Gastrocnemius medialis (tissue), 4 donors: Measurements from ENCODE around the gene CPNE5. TPM values are rescaled to one million over a fixed set of nuclear protein-coding genes. Genes with fewer than 3 reads are reported as not detected.

Experiments
- ATAC-seq, 2 donors: fragments of 150-250 bp; one replicate each; pipeline ENCODE4 v1.9.1; 2016
- DNase-seq, 2 donors: peaks; one replicate each; pipeline ENCODE4 v3.0.0-alpha.2; 2019
- H3K27ac ChIP-seq, 4 donors: fragments of 200-600 bp; sonication (generic); 1 replicate in 1 of 4; 2 replicates in 3 of 4; pipeline ENCODE4 v1.5.1; 2016 to 2018; ENCODE audit warnings: mild to moderate bottlenecking in 2 of 4, moderate library complexity in 1 of 4
- H3K27me3 ChIP-seq, 3 donors: fragments of 200-600 bp; sonication (generic) in 2 of 3; 1 replicate in 1 of 3; 2 replicates in 2 of 3; pipeline versions ENCODE4 v1.5.1 to v1.6.0; 2016 to 2019; ENCODE audit warnings: mild to moderate bottlenecking in 1 of 3, moderate library complexity in 1 of 3
- H3K36me3 ChIP-seq, 2 donors: fragments of 200-600 bp; sonication (generic) in 1 of 2; one replicate each; pipeline ENCODE4 v1.5.1; 2017 to 2018
- H3K4me1 ChIP-seq, 2 donors: fragments of 200-600 bp; sonication (generic) in 1 of 2; one replicate each; pipeline ENCODE4 v1.5.1; 2016 to 2017; ENCODE audit warnings: mild to moderate bottlenecking in 2 of 2
- H3K4me3 ChIP-seq, 4 donors: fragments of 200-600 bp; sonication (generic) in 3 of 4; 1 replicate in 1 of 4; 2 replicates in 3 of 4; pipeline ENCODE4 v1.5.1; 2016 to 2019; ENCODE audit warnings: mild to moderate bottlenecking in 2 of 4
- H3K9me3 ChIP-seq, 3 donors: fragments of 200-600 bp; sonication (generic) in 2 of 3; 1 replicate in 1 of 3; 2 replicates in 2 of 3; pipeline ENCODE4 v1.5.1; 2016 to 2019
- CTCF ChIP-seq, 5 experiments: fragments of 450-650 bp in 3 of 5; fragments of 200-600 bp in 2 of 5; sonication (generic) in 2 of 5; IDR thresholded peaks in 4 of 5; conservative IDR thresholded peaks in 1 of 5; 1 replicate in 4 of 5; 2 replicates in 1 of 5; pipeline ENCODE4 v1.5.1; 2016 to 2019; ENCODE audit warnings: antibody characterized with exemption in 5 of 5, mild to moderate bottlenecking in 3 of 5, moderate library complexity in 3 of 5
- POLR2A ChIP-seq, 2 donors: fragments of 450-650 bp; IDR thresholded peaks; one replicate each; pipeline ENCODE4 v1.6.1; 2017; ENCODE audit warnings: antibody characterized with exemption in 2 of 2, mild to moderate bottlenecking in 2 of 2, moderate library complexity in 2 of 2
- in situ Hi-C, 4 donors: fragments of 200-750 bp; cut with MboI; loops; one replicate each; pipeline versions ENCODE4 v1.15.0 to v1.8.0; 2017; ENCODE audit warnings: low sequenced_read_pairs in 4 of 4
- intact Hi-C: fragments of 100-400 bp; cut with DNase I; formaldehyde crosslinking; loops from one replicate; pipeline ENCODE4 v1.15.1; 2023; ENCODE audit warnings: low total_unique reads
- total RNA-seq, 4 donors: library from RNA; depleted of rRNA; stranded (reverse); fragments of >200 nt; gene quantifications; one replicate each; pipeline versions ENCODE4 v1.1.0 to v1.2.3, GENCODE V29; 2016

CPNE5 gene
- total RNA-seq, 4 donors from 2014 or later: 0.11 TPM; not detected in 3

DNA sequence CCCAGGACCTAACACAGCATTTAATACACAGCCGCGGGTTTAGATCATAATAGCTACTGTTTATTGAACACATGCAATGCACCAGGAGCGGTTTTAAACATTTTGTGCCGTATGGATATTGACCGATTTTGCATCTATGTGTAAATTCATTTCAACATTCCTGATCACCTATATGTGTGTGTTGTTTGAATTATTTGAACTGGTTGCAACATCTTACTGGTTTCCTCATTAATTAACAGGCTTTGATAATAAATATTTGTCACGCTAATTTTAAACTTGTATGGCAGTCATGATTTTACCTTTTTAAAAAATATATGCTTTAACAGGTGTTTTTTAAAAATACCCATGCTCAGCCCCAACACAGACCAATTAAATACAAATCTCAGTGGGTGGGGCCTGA lies 35.8 kb downstream of the CPNE5 start:
- Histone ChIP-seq H3K36me3 (no peaks in the 10 kb centered on the region), H3K27me3 (no peaks in the 10 kb centered on the region), H3K4me3 (no peak overlapping the region), H3K4me1 (no peaks in the 10 kb centered on the region), H3K27ac (no peak overlapping the region), H3K9me3 (no peaks in the 10 kb centered on the region)
- intact Hi-C loops (no loop called here), in situ Hi-C loops (no loop called here)
- ATAC-seq (no peak), DNase-seq (no peak)
- TF ChIP-seq CTCF (IDR thresholded peaks at IDR 0.05 in 4 of 5, conservative IDR thresholded peaks at IDR 0.05 in 1 of 5): no peak

DNA sequence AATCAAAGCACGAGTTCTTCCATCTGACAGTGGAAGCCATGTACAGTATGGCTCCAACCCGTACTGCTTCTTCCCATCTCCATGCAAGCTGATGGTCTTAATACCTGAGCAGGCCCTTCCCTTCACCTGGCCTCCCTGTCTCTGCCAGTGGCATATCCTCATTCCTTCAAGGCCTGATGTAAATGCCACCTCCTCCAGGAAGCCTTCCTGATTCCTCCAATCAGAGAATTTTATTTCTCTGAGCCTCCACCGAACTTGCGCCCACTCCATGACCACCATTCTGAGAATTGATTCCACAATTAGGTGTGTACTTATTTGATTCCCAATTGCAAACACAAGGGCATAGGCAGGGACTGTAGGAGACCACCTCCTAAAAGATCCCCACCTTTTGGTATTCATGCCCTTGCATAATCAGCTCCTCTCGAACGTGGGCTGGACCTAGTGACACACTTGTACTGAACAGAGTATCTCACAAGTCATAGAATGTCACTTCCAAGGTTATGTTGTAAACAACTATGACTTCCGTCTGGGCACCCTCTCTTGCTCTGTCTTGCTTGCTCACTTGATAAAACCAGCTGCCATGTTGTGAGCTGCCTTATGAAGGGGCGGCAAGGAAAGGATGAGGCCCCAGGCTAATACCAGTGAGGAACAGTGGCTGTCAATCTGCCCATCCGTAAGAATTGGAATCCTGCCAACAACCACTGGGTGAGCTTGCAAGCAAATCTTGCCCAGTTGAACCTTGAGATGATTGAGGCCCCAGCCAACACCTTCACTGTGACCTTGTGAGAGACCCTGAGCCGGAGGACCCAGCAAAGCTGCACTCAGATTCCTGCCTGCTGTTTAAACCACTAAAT lies 38.8 kb downstream of the CPNE5 start:
- intact Hi-C loops: no loop called here
- DNase-seq (no peak), ATAC-seq (no peak)
- no peaks in the 10 kb centered on the region for H3K36me3 ChIP-seq
- no peak overlapping the region for H3K27ac ChIP-seq
- in situ Hi-C loops: no loop called here
- no peak overlapping the region for H3K4me3 ChIP-seq
- H3K27me3 ChIP-seq: no peaks in the 10 kb centered on the region
- no peaks in the 10 kb centered on the region for H3K4me1 ChIP-seq
- H3K9me3 ChIP-seq: no peaks in the 10 kb centered on the region
- TF ChIP-seq CTCF (IDR thresholded peaks at IDR 0.05 in 4 of 5, conservative IDR thresholded peaks at IDR 0.05 in 1 of 5) (no peak), POLR2A (IDR thresholded peaks at IDR 0.05) (no peak)

GRCh38 chr6:36798852-36799251 lies 40.4 kb downstream of the CPNE5 start:
- intact Hi-C loops (no loop called here), in situ Hi-C loops (no loop called here)
- no peak for DNase-seq
- Histone ChIP-seq H3K4me3 (no peak overlapping the region), H3K9me3 (no peaks in the 10 kb centered on the region), H3K4me1 (no peaks in the 10 kb centered on the region), H3K27ac (no peak overlapping the region), H3K36me3 (no peaks in the 10 kb centered on the region), H3K27me3 (no peaks in the 10 kb centered on the region)
- ATAC-seq: no peak
- TF ChIP-seq POLR2A (IDR thresholded peaks at IDR 0.05) (no peak), CTCF (IDR thresholded peaks at IDR 0.05 in 4 of 5, conservative IDR thresholded peaks at IDR 0.05 in 1 of 5) (no peak)

GRCh38 chr6:36797653-36798052 lies 41.6 kb downstream of the CPNE5 start:
- ATAC-seq: no peak
- H3K27me3 ChIP-seq: no peaks in the 10 kb centered on the region
- H3K4me3 ChIP-seq: no peak overlapping the region
- TF ChIP-seq CTCF (IDR thresholded peaks at IDR 0.05 in 4 of 5, conservative IDR thresholded peaks at IDR 0.05 in 1 of 5) (no peak), POLR2A (IDR thresholded peaks at IDR 0.05) (no peak)
- in situ Hi-C loops: no loop called here
- intact Hi-C loops: no loop called here
- no peaks in the 10 kb centered on the region for H3K4me1 ChIP-seq
- H3K27ac ChIP-seq: no peak overlapping the region
- DNase-seq: no peak
- no peaks in the 10 kb centered on the region for H3K9me3 ChIP-seq
- no peaks in the 10 kb centered on the region for H3K36me3 ChIP-seq

DNA sequence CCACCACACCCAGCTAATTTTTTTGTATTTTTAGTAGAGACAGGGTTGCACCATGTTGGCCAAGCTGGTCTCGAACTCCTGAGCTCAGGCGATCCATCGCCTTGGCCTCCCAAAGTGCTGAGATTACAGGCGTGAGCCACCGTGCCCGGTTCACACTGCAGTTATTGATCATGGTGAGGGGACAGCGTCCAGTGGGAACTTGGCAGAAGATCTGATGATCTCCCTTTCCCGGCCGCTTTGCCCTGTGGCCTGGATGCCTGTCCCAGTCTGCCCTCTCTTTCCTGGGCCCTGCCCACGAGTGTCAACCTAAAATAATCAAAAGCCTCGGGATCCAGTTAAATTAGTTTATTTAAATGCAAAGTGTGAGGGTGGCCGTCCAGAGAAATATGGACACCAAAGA lies 42.2 kb downstream of the CPNE5 start:
- Histone ChIP-seq H3K4me3 (no peak overlapping the region), H3K9me3 (no peaks in the 10 kb centered on the region), H3K27ac (no peak overlapping the region), H3K36me3 (no peaks in the 10 kb centered on the region), H3K4me1 (no peaks in the 10 kb centered on the region), H3K27me3 (no peaks in the 10 kb centered on the region)
- in situ Hi-C loops: no loop called here
- no peak for ATAC-seq
- TF ChIP-seq CTCF (IDR thresholded peaks at IDR 0.05 in 4 of 5, conservative IDR thresholded peaks at IDR 0.05 in 1 of 5): no peak
- TF ChIP-seq POLR2A (IDR thresholded peaks at IDR 0.05): no peak
- DNase-seq: no peak
- intact Hi-C loops: no loop called here
